Activated CD4-positive, alpha-beta T cell treated with anti-CD3 and anti-CD28 coated beads, Interleukin-2, amount 50 U/mL, for 4 hours (primary cell): Measurements from ENCODE around the gene FOXN3.

Experiments used
- DNase-seq, 2 experiments: peaks; one replicate each; pipeline ENCODE4 v3.0.0-alpha.2; 2020

FOXN3 gene

DNA sequence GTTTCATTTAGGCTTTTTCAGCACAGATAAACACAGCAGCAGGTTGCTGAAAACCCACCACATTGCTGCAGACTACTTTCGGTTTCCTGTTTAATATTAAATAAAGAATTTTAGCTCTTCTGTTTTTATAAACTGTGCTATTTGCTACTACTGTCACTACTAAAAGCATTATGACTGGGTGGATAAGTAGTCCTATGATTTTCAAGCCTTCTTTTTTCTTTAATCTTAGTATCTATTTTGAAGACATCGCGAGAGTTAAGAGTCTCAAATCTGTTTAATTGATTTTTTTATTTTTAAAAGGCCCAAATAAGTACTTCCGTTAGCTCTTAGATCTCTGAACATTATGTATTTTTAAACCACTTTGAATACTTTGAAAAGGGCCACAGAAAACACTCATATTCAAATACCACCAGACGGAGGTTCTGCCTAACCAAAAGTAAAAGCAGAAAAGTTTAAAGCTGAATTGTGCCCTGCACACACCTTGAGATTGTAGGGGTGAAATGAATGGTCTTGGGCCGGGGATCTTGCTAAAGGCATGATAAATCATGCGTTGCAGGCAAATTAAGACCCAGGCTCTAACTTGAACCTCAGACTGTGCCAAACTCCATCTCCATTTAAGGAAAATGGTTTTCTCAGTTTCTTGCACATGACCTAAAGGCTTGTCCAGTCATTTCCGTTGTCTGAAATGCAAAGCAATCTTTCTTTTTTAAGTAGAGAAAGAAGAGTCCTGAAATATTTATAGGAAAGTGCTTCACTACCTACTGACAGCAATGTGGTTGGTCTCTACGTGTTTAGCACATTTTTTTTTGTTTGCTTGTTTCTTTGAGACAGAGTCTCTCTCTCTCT is 13.6 kb upstream of the FOXN3 start:
- DNase-seq = no peak

DNA sequence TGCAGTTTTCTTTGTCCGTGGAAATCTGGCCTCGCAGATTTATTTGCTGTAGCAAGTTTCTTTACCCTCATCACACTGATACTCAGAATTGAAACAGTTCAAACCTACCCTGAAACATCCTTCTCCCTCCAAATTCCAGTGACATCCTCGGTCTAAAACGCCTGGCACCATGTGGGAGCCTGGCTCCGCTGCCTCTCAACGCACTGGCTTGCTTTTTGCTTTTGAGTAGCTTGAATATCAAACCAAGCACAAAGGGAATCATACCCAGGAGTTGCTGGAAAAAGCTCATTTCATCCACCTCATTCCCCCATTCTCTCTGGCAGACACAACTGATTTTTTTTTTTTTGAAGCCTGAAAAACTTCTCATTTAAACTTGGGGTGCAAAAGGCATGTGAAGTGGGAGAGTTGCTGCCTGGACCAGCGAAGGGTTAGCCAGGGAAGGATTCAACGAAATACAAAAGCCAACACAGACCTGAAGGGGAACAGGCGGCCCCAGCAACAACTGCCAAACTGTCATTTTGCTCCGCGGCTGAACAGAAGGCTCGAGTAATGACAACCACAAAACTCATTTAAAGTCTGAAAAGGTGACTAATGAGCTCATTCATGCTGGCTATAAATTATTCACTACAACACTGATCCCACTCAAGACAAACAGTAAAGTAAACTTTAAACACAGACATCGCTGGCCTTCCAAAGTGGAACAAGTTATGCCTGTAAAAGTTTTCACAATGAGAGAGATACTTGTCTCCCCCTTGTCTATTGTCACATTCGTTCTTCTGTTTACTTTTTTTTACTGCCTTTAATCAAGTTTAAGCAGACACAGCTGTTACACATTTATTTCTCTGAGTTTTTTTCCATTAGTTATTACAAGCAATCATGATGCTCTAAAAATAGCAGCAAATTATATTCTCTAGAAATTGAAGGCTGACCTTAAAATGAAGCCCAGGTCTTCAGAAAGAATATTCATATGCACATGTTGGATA is 12.5 kb upstream of the FOXN3 start:
- no peak for DNase-seq

DNA sequence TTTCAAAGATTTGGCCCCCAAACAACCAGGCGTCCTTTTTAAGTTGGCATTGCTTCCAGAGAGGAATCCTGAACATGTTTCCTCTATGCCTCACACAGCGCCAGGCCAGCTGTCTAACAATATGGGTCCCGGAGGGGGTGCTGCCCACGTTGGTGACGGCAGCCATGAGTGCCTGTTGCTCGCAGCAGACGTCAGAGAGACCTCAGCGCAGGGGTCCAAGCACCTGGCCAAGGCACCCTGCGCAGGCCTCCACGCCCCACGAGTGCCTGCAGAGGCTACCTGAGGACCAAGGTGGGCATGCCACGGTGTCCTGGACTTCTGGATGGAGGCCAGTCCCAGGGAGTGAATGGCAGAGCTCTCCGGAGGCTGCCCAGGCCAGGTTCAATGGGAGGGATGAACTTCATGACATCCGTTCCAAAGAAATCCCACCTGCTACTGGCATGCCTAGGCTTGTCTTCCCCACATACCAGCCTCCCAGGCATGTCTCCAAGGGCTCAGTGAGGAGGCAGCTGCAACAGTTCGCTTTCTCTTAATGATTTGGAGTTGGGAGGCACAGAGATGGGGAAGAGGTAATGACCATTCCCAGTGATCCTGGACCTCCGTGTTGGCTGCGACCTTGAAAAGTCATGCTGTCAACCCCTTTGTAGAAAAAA is 11.6 kb upstream of the FOXN3 start:
- DNase-seq = no peak

DNA sequence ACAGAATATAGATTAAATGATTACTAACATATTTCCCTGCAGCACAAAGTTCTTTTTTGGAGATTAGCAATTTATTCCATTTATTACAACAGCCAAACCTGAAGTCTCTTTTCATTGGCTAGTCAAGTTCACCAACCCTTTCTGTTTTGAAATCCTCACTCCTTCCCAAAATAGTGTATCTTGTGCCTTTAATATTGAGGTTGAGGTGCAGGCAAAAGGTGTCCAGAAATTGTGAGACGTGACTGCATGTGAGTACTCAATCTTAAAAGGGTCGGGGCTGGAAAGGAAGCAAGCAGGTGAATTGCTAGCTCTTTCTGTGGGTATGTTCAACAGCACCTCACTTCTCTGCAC is 11.1 kb upstream of the FOXN3 start:
- no peak for DNase-seq

DNA sequence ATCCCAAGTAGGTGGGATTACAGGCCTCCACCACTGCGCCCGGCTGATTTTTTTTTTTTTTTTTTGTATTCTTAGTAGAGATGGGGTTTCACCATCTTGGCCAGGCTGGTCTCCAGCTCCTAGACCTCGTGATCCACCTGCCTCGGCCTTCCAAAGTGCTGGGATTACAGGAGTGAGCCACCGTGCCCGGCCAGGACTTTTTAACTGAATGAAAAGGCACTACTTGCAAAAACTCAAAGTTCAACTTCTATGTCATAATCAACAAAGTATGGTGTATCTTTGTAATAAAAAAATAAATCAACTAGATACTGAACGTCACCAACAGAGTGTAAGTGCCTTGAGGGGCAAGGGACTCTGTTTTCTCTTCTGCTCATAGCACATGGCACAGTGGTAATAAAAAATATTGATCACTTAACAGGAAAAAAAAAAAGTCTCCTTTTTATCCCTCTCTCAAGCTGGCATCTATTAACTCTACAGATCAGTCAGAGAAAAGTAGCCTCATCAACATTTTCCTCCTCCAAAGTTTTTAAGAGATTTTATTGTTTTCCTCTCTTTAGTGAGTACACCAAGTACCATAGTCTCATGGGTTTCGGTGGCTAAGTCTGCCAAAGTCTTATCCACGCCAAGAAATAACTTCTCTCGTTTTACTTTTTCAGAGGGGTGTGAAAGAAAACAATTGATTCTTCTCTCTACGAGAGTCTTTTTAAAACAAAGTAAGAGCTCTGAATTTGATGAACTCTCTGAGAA is 10.6 kb upstream of the FOXN3 start:
- DNase-seq = no peak

DNA sequence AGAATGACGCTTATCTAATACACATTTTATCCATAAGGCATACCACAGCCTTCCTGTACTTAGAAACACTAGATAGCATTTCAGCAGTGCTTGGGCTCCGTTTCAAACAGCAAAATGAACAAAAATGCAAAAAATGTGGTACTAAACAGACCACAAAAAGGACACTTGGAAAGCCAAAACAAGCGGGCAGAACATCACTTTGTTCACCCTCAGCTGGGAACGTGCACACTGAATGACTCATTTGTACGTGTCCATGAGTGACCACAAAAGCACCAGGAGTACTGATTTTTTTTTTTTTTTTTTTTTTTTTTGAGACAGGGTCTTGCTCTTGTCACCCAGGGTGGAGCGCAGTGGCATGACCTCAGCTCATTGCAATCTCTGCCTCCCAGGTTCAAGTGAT is 8.9 kb upstream of the FOXN3 start:
- DNase-seq = no peak

DNA sequence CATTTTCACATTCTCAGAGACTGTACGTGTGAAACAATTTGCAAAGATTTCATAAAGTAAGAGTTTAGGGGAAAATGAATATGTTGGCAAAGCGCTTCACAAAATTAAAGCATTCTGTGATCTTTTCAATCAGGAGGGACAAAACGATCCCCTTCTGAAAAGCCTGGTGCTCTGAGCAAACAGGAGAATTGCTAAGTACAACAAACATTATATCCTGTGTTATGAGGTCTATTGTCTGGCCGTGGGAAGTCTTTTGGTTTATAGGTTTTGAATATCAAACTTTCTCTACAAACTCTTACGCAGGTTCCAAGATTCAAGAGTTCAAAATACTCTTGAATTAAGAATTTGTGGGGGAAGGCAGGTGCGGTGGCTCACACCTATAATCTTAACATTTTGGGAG is 7.2 kb upstream of the FOXN3 start:
- no peak for DNase-seq

DNA sequence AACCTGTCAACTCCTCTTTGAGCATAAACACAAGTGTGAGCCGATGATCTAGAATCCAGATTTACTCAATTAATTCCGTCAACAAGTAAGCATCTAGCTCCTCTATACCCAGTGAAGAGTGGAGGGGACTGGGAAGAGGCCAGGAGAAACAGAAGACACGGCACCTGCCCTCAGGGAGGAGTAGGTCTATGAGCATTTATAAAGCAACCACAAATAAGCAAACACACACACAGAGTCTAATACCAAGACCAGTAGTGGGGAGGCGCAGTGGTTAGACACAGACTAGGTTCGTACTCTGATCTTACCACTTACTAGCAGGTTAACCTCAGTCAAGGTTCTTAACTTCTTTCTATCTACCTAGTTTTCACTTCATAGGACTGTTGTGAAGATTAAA is 5.9 kb upstream of the FOXN3 start:
- DNase-seq = no peak

DNA sequence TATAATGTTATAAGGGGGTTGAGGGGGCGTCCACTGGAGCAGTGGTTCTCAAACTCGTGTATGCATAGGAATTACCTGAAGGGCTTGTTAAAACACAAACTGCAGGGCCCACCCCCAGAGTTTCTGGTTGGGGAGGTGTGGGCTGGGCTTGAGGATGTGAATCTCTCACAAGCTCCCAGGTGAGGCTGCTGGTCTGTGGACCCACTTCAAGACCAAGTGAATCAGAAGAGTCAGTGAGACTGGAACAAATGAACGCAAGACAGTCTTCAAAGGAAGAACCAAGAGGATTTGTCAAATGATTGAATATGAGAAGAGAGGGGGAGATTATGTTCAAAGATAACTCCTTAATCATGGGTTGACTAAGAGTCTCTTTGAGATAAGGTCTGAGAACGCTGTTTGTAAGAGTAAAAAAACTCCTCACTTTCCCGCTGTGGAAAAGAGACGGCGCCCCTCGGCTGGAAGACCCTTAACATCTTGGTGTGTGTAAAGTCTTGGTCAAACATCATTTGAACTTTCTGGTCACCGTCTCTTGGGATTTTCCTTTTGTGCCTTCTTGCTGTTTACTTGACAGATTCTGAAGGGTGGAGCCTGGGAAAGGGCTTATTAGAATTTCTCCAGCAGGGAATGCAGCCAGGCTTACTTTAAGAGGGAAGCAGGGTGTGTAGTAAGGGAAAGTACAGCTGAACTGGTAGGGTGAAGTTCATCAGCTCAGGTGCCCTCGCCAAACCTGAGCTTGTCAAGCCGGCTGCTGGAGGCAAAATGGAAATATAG is 5.3 kb upstream of the FOXN3 start:
- peak; percentile 37 to 49 for DNase-seq

DNA sequence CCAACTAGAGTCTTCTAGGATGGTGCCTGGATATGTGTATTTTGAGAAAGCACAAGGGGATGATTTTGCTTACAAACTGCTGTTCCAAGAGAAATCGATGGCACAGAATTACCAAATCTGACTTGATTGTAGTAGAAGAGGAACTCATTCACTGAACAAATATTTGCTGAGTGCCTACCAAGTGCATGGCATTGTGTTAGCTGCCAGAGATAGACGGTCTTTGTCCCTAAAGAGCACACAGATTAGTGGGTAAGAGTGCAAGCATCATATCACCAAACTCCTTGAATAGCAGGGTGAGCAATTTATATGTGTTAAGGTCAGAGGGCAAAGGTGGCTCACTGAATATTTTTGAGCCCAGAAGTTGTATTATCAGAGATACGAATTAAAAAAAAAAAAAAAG is 3.5 kb upstream of the FOXN3 start:
- DNase-seq = no peak

DNA sequence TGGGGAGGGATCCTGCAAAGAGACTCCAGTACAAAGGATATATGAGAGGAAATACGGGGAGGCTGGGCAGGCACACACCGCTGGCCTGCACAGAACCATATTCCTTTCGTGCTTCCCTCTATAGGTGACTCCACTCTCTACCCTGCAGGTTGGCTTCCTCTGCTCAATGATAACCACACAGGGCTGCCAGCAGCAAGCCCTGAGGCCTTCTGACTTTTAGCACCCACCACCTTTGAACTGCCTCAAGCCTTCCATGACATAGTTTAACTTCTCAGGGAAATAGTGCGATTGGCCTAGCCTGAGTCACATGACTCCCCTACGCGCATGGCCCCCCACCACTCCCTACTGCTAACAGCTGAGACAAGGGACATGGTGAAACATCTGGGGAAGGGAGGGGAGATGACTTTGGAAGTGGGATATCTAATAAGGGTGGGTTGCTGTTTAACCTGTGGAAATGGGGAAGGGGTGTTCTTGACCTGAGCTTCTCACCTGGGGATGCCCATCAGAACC is 3.0 kb upstream of the FOXN3 start:
- no peak for DNase-seq

DNA sequence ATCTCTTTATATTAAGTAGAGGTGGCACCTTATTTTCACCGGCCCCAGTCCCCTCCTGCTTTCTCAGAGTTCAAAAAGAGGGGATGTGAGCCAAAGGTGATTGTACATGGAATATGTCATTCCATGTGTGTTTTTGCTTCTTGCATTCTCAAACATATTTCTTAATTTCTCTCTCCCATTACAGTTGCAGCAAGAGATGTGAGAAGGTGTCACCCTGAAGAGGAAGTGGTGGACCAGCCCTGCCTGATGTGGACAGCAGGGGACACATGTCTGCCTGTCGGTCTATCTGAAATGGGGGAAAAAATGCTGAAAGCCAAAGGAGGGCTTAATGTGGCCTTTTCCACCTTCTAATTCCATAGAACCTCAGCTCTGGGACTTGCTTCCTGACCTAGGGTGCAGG is 1.9 kb upstream of the FOXN3 start:
- no peak for DNase-seq

DNA sequence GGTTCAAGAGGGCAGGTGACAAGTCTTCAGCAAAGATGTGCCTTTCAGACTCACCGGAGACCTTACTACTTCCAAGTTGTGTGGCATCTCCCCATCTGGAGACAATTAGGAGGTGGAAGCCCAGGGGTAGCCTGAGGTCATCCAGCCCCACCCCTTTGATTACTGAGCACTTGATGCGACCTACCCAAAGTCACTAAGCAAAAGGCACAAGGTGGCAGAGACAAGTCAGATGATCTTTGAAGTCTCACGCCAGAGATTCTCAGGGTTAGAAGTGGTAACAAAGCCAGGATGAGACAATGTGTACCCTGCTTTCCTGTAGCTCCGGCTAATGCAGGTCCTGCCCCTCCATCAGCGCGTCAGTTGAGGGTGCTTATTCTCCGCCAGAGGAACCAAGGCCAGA is 1.4 kb upstream of the FOXN3 start:
- no peak for DNase-seq

DNA sequence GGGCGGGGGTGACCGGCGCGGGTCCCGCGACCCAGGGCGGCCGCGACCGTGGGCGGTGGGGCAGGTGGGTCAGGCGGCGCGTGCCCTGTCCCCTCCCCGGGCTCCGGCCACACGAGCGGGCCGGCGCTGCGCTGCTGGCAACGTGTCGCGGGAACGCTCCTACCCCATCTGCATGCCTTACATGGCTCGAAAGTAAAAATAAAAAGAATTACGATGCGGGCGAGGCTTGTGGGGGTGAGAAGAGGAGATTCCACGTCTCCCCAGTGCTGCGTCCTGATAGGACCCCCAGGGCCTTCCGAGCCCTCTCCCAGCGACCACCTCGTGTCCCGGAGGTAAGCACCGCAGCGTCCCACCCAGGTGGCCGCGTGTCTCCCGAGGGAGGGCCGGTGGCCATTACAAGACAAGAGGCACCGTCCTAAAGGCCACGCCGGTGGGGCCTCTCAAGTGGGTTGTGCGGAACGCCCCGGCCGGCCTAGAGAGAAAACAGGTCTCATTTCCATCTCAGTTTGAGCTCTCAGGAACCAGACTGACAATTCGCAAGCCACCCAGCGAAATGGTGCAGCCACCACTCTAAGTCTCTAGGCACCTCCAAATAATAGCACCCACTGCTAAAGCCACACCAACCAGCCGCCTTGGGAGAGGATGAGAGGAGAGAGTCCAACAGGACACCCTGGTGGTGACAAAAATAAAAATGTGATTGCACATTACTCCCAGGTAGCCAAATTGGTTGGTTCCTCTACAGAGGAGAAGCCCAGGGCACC is 612 bp upstream of the FOXN3 start:
- DNase-seq = peak; percentile 41 to 54

DNA sequence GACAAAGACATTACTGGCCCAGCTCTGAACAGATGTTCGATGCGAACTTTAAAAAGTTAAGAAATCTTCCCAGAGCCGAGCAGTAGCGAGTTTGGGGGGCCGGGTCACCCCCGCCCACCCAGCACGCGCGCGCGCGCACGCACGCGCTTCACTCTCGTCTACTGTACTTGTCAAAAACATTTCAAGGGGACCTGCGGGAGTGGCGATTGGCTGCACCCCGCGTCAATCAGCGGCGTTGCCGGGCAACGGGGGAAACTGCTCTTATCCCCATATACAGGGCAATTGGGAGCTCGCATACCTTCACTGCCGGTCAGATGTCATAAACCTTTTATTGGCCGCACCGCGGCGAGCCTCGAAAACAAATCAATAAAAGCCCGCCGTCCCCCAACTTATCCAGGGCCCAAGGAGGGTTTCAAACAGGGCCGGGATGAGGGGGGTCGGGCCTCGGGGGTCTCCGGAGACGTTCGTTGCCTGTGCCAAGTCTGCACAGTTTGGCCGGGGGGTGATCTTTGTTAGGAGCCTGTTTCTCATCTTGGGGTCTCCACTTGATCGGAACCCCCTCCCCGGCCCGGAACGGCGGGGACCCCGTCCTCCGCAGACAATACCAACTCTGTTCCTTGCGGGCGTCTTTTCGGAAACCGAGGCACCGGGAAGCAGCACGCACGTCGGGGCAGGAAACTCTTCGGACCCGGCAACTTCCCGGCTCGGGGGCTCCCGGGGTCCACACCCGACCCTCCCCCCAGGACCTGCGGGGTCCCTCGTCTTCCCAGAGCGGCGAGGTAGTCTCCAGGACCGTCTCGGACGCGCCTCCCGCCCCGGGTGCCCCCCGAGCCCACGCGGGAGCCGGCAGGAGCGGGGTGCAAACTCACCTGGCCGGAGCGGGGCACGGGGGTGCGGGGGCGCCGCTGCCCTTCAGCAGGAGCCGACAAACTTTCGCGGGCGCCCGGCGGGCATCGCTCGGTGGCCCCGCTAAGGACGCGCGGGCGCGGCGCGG is 734 bp downstream of the FOXN3 start:
- peak; percentile 98 to 99 for DNase-seq

DNA sequence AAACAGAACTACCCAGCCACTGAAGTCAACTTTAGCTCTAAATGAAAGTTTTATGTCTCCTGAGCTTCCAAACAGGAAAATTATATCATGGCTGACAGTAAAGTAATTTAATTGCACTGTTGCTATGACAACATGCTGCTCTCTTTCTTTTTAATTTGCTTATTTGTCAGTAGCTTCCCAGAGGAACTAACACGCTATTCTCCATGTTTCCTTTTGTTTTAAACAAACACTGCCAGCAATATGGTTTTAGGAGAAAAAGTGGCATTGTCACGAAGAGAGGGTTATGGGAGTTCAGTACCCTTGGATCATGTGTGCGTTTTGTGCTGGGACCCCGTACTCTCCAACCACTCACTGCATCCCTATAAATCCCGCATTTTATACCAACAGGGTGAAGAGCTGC is 1.9 kb downstream of the FOXN3 start:
- DNase-seq = no peak

DNA sequence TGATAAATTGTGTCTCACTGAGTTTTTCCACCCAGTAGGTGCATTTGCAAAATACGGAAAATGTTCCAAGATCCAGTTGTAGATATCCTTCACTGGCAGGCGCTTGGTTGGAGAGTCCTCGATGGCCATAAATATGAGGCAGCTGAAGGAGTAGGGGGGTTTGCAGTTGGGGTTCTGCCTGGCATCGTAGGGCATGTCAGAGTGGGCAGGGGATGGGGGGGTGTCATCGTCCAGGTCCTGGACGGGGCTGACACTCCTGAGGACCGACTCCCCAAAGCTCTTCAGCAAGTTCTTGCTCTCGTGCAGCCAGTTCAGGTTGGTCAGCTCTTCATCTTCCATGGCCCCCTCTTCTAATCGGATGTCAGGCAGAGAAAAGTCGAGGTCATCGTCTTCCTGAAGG is 5.1 kb downstream of the FOXN3 start:
- DNase-seq = no peak

DNA sequence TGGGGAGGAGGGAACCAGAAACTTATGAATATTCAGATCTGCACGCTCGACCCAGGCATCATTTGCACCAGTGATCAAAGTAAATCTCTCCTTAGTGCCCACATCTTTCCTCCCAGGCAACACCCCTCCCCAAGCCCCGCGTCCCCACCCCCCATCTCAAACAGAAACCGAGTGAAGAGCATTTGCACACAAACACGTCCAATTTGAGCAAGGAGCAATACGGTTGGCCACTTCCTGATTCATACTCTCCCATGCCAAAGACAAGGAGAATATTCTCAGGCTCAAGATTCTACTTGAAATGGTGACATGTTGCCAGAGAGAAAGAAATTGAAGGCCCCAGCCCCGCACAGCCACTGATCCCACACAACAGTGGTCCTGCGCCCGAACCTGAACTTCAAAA is 7.1 kb downstream of the FOXN3 start:
- DNase-seq = no peak

DNA sequence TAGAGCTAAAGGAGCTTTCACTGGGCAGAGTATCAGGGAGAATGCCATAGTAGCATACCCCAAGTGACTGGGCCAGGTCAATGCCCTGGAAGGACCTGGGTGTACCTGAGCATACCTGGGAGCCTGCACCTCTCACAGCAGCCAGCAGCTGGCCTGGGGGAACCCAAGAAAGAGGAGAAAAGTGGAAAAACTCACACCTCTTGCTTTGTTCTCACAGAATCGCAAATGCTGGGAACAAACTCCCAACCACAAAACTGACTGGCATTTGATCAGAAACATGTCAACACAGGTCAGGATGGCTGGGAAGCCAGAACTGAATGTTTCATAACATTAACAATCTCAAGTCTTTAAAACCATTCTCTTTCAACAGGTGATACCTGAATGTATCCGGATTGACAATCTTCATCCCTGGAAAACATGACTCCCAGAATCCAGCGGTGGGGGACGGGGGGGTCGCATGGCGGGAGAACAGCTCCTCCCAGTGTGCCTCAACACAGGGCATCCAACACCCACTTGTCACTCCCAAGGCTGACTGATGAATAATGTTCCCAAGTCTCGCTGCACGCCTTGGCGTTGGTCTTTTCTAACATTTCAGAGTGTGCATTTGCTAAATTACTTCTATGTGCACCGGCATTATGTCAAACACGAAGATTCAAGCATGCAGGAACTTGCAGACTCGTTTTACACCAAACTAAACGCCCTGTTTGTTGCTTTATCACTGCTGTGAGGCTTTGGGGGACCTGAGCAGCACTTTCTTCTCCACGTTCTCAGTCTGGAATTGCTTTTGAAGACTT is 7.9 kb downstream of the FOXN3 start:
- no peak for DNase-seq
